IMR-90 (cell line): Measurements from ENCODE around the gene SLC49A4. TPM values are rescaled to one million over a fixed set of nuclear protein-coding genes. Genes with fewer than 3 reads are reported as not detected.

Experiments
- ATAC-seq: fragments of 200-7000 bp; cut with Tn5 transposase; 2 replicates; pipeline ENCODE4 v1.9.1; 2020; ENCODE audit warnings: low read depth, mild to moderate bottlenecking, moderate library complexity
- BruUV-seq: library from RNA; stranded (reverse); fragments of 400-500 nt; replicated peaks from 2 replicates; lab custom pipeline; 2021; lab: Mats Ljungman, UMichigan
- CTCF ChIA-PET: fragments of 300-600 bp; formaldehyde crosslinking; extraction: SDS; loops from one replicate; lab custom pipeline; 2021; ENCODE audit warnings: antibody characterized with exemption; lab: Yijun Ruan, JAX
- POLR2A ChIA-PET: fragments of 300-600 bp; sonication (Branson Sonifier 250); formaldehyde crosslinking; loops from one replicate; lab custom pipeline; 2022; ENCODE audit warnings: antibody characterized with exemption; ENCODE audit not compliant: unreplicated experiment; lab: Charles Lee
- DNase-seq: peaks from one replicate; pipeline ENCODE4 v3.0.0; 2013
- H2AFZ ChIP-seq: replicated peaks from 2 replicates; pipeline ENCODE3; 2013; ENCODE audit warnings: low read length, mild to moderate bottlenecking; ENCODE audit not compliant: poor library complexity
- H2AK5ac ChIP-seq: 2 replicates; pipeline ENCODE4 v1.6.1; 2013; ENCODE audit warnings: low read depth, low read length, inconsistent platforms
- H2AK9ac ChIP-seq: replicated peaks from 2 replicates; pipeline ENCODE3; 2013; ENCODE audit warnings: mild to moderate bottlenecking, low read depth, low read length, moderate library complexity; ENCODE audit not compliant: poor library complexity
- H2BK120ac ChIP-seq: 2 replicates; pipeline ENCODE4 v1.6.1; 2013; ENCODE audit warnings: low read depth, low read length, inconsistent platforms
- H2BK15ac ChIP-seq: 3 replicates; pipeline ENCODE4 v1.6.1; 2013; ENCODE audit warnings: low read depth, low read length, inconsistent platforms
- H2BK20ac ChIP-seq: 2 replicates; pipeline ENCODE4 v1.6.1; 2013; ENCODE audit warnings: low read depth, mild to moderate bottlenecking, inconsistent platforms, low read length, moderate library complexity
- H2BK5ac ChIP-seq: 2 replicates; pipeline ENCODE4 v1.6.1; 2013; ENCODE audit warnings: mild to moderate bottlenecking, low read depth, low read length, inconsistent platforms; ENCODE audit not compliant: poor library complexity, severe bottlenecking
- H3K14ac ChIP-seq: replicated peaks from 2 replicates; pipeline ENCODE4 v1.6.1; 2013; ENCODE audit warnings: low read depth, low read length, inconsistent platforms
- H3K18ac ChIP-seq: 2 replicates; pipeline ENCODE4 v1.6.1; 2013; ENCODE audit warnings: low read depth, low read length, control low read depth
- H3K23ac ChIP-seq: 2 replicates; pipeline ENCODE4 v1.6.1; 2013; ENCODE audit warnings: low read depth, low read length, inconsistent platforms
- H3K27ac ChIP-seq: 2 replicates; pipeline ENCODE4 v1.5.1; 2013; ENCODE audit warnings: mild to moderate bottlenecking, control low read depth, low read length; ENCODE audit not compliant: insufficient read depth
- H3K27me3 ChIP-seq: 2 replicates; pipeline ENCODE4 v1.6.1; 2013; ENCODE audit warnings: low read length; ENCODE audit not compliant: control insufficient read depth, insufficient read depth
- H3K36me3 ChIP-seq: 2 replicates; pipeline ENCODE4 v1.6.1; 2013; ENCODE audit warnings: low read length, mixed read lengths; ENCODE audit not compliant: control insufficient read depth, insufficient read depth
- H3K4ac ChIP-seq: 2 replicates; pipeline ENCODE4 v1.6.1; 2013; ENCODE audit warnings: low read depth, low read length, inconsistent platforms
- H3K4me1 ChIP-seq: 2 replicates; pipeline ENCODE4 v1.6.1; 2013; ENCODE audit warnings: low read length, mixed read lengths; ENCODE audit not compliant: control insufficient read depth, insufficient read depth
- H3K4me2 ChIP-seq: 2 replicates; pipeline ENCODE4 v1.6.1; 2013; ENCODE audit warnings: low read depth, mild to moderate bottlenecking, control low read depth, low read length, moderate library complexity
- H3K4me3 ChIP-seq: 2 replicates; pipeline ENCODE4 v1.5.1; 2013; ENCODE audit warnings: low read depth, mild to moderate bottlenecking, control low read depth, low read length, moderate library complexity; ENCODE audit not compliant: insufficient read depth
- H3K56ac ChIP-seq: 2 replicates; pipeline ENCODE4 v1.6.1; 2013; ENCODE audit warnings: low read length, inconsistent platforms; ENCODE audit not compliant: insufficient read depth; ENCODE audit errors: extremely low read depth
- H3K79me1 ChIP-seq, 2 experiments: 2 replicates each; pipeline ENCODE4 v1.6.1; 2013; ENCODE audit warnings: low read length in 2 of 2, inconsistent platforms in 1 of 2, low read depth in 1 of 2
- H3K9ac ChIP-seq: 2 replicates; pipeline ENCODE4 v1.6.1; 2013; ENCODE audit warnings: low read depth, low read length, control low read depth
- H3K9me1 ChIP-seq: 2 replicates; pipeline ENCODE4 v1.6.1; 2013; ENCODE audit warnings: low read length, inconsistent platforms; ENCODE audit not compliant: insufficient read depth
- H3K9me3 ChIP-seq: 2 replicates; pipeline ENCODE4 v1.6.1; 2013; ENCODE audit warnings: low read length; ENCODE audit not compliant: control insufficient read depth, insufficient read depth
- H4K20me1 ChIP-seq: 2 replicates; pipeline ENCODE4 v1.6.1; 2013; ENCODE audit warnings: low read length, inconsistent platforms; ENCODE audit not compliant: insufficient read depth
- H4K5ac ChIP-seq: 2 replicates; pipeline ENCODE4 v1.6.1; 2013; ENCODE audit warnings: mild to moderate bottlenecking, low read depth, low read length, control low read depth
- H4K8ac ChIP-seq, 2 experiments: 2 replicates each; pipeline ENCODE4 v1.6.1; 2013; ENCODE audit warnings: low read depth in 2 of 2, low read length in 2 of 2, control low read depth in 1 of 2, inconsistent platforms in 1 of 2
- H4K91ac ChIP-seq: 2 replicates; pipeline ENCODE4 v1.6.1; 2013; ENCODE audit warnings: low read depth, low read length, inconsistent platforms; ENCODE audit not compliant: insufficient read depth
- CHD1 ChIP-seq: IDR thresholded peaks from 2 replicates; pipeline ENCODE4 v1.6.1; 2012; ENCODE audit warnings: low read depth, low read length, improper control_type of control experiment
- MAZ ChIP-seq: IDR thresholded peaks from 2 replicates; pipeline ENCODE4 v1.6.1; 2012; ENCODE audit warnings: low read depth, mild to moderate bottlenecking, low read length, improper control_type of control experiment, moderate library complexity, borderline replicate concordance
- MXI1 ChIP-seq: IDR thresholded peaks from 2 replicates; pipeline ENCODE4 v1.6.1; 2012; ENCODE audit warnings: low read depth, mild to moderate bottlenecking, low read length, moderate library complexity, borderline replicate concordance
- POLR2A ChIP-seq: IDR thresholded peaks from 2 replicates; pipeline ENCODE4 v1.6.1; 2012; ENCODE audit warnings: mild to moderate bottlenecking, low read depth, low read length
- SMC3 ChIP-seq: fragments of 150-350 bp; IDR thresholded peaks from 2 replicates; pipeline ENCODE4 v1.6.1; 2016; ENCODE audit warnings: low read depth, mild to moderate bottlenecking, antibody characterized with exemption, low read length, moderate library complexity
- WGBS, 2 experiments: methylation state at CpG; one replicate each; pipeline versions ENCODE4 v1.1.5 to v1.1.7; 2013; ENCODE audit warnings: missing lambda C conversion rate in 2 of 2; ENCODE audit not compliant: insufficient read length in 1 of 2; ENCODE audit errors: extremely low coverage in 2 of 2; 5-methylcytosine and 5-hydroxymethylcytosine counted together
- dilution Hi-C: fragments of 300-500 bp; cut with HindIII; formaldehyde crosslinking; loops from one replicate; pipeline ENCODE4 v1.14.3; 2018; ENCODE audit warnings: low sequenced_read_pairs; ENCODE audit not compliant: unreplicated experiment
- in situ Hi-C: fragments of 300-500 bp; cut with MboI; formaldehyde crosslinking; loops from 3 replicates; pipeline ENCODE4 v1.14.3; 2019; ENCODE audit warnings: low sequenced_read_pairs, inconsistent platforms, mixed read lengths
- intact Hi-C: fragments of 100-400 bp; cut with micrococcal nuclease; formaldehyde crosslinking; loops from 2 replicates; pipeline ENCODE4 v1.10.0; 2022
- polyA plus RNA-seq, 3 experiments: library from polyadenylated mRNA; depleted of rRNA; stranded (reverse); fragments of >200 nt; gene quantifications; 2 replicates each; pipeline ENCODE4 v1.2.3, GENCODE V29; 2012; ENCODE audit warnings: low replicate concordance in 1 of 3
- total RNA-seq: library from RNA; depleted of rRNA; stranded (reverse); fragments of >200 nt; gene quantifications from 2 replicates; pipeline ENCODE4 v1.2.3, GENCODE V29; 2012
- TF ChIP-seq, protein P1 (sequence below): fragments of 150-350 bp; IDR thresholded peaks from 2 replicates; pipeline ENCODE4 v1.6.1; 2017; ENCODE audit warnings: mild to moderate bottlenecking, antibody characterized with exemption, low read length, low read depth
- TF ChIP-seq, protein P2 (sequence below): fragments of 150-350 bp; IDR thresholded peaks from 2 replicates; pipeline ENCODE4 v1.6.1; 2016; ENCODE audit warnings: low read depth, mild to moderate bottlenecking, low read length, moderate library complexity, borderline replicate concordance
- TF ChIP-seq, protein P3 (sequence below): conservative IDR thresholded peaks from 2 replicates; pipeline ENCODE4 v1.5.1; 2012; ENCODE audit warnings: mild to moderate bottlenecking, low read depth, low read length, improper control_type of control experiment

Gene SLC49A4
- total and polyA plus RNA-seq, 2 of the 4 experiments (the other 2 are of a cell fraction): 6.5 to 6.8 TPM

DNA sequence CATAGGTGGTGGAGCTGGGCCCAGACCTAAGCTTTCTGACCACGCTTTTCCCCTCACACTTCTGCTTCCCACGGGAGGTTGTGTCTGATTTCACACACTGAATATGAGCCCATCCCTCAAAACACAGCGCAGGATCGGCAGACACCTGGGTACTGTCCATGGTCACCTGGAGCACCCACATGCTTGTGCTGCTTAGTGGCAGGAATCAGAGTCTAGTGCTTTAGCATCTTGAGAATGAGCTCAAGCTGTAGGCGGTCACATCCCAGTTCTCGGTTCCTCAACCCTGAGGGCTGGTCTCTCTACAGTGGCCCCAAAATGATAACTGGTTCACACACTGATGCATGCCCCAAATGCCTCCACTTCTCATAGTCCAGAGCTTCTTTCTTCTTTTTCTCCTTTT lies 121.7 kb downstream of the SLC49A4 start:
- Histone ChIP-seq H3K4me3 (no peak overlapping the region), H4K8ac (no peak overlapping the region), H4K91ac (no peak overlapping the region), H2BK5ac (no peak overlapping the region), H3K14ac (no peak overlapping the region), H2BK120ac (no peak overlapping the region), H3K4ac (no peak overlapping the region), H3K27me3 (peaks cover 68% of the 10 kb centered on the region), H3K9ac (no peak overlapping the region), H3K79me1 (no peaks in the 10 kb centered on the region), H2AK5ac (no peak overlapping the region), H2AFZ (no peak overlapping the region), H3K4me2 (no peak overlapping the region), H3K27ac (no peak overlapping the region), H2AK9ac (no peak overlapping the region), H3K9me1 (no peaks in the 10 kb centered on the region), H3K18ac (no peak overlapping the region), H3K36me3 (no peaks in the 10 kb centered on the region), H3K9me3 (no peaks in the 10 kb centered on the region; the same call in 1 of the 2 replicates), H3K56ac (no peak overlapping the region), H3K4me1 (no peaks in the 10 kb centered on the region), H3K23ac (no peak overlapping the region), H2BK20ac (no peak overlapping the region), H4K20me1 (no peaks in the 10 kb centered on the region), H4K5ac (no peak overlapping the region), H2BK15ac (no peak overlapping the region)
- intact Hi-C loops (no loop called here), dilution Hi-C loops (no loop called here), in situ Hi-C loops (no loop called here)
- WGBS, 2 experiments: 90% methylated on average over 2 of the region's 6 CpGs; no CpG with 5 or more reads in 1 of the 2 experiments
- DNase-seq (no peak), ATAC-seq (no peak)
- no TSS peak for BruUV-seq
- POLR2A ChIA-PET: interaction anchor here (0.6 kb wide), 1 partner anchor 13 kb away, joined by 3 read pairs; no protein-coding TSS in a partner anchor
- TF ChIP-seq MAZ (no peak), POLR2A (no peak), MXI1 (no peak), CHD1 (no peak), SMC3 (no peak)
- TF ChIP-seq, protein P1, sequence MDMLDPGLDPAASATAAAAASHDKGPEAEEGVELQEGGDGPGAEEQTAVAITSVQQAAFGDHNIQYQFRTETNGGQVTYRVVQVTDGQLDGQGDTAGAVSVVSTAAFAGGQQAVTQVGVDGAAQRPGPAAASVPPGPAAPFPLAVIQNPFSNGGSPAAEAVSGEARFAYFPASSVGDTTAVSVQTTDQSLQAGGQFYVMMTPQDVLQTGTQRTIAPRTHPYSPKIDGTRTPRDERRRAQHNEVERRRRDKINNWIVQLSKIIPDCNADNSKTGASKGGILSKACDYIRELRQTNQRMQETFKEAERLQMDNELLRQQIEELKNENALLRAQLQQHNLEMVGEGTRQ: no peak
- TF ChIP-seq, protein P2, sequence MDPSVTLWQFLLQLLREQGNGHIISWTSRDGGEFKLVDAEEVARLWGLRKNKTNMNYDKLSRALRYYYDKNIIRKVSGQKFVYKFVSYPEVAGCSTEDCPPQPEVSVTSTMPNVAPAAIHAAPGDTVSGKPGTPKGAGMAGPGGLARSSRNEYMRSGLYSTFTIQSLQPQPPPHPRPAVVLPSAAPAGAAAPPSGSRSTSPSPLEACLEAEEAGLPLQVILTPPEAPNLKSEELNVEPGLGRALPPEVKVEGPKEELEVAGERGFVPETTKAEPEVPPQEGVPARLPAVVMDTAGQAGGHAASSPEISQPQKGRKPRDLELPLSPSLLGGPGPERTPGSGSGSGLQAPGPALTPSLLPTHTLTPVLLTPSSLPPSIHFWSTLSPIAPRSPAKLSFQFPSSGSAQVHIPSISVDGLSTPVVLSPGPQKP: no peak
- TF ChIP-seq, protein P3, sequence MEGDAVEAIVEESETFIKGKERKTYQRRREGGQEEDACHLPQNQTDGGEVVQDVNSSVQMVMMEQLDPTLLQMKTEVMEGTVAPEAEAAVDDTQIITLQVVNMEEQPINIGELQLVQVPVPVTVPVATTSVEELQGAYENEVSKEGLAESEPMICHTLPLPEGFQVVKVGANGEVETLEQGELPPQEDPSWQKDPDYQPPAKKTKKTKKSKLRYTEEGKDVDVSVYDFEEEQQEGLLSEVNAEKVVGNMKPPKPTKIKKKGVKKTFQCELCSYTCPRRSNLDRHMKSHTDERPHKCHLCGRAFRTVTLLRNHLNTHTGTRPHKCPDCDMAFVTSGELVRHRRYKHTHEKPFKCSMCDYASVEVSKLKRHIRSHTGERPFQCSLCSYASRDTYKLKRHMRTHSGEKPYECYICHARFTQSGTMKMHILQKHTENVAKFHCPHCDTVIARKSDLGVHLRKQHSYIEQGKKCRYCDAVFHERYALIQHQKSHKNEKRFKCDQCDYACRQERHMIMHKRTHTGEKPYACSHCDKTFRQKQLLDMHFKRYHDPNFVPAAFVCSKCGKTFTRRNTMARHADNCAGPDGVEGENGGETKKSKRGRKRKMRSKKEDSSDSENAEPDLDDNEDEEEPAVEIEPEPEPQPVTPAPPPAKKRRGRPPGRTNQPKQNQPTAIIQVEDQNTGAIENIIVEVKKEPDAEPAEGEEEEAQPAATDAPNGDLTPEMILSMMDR: no peak
- CTCF ChIA-PET: no interaction called here
